Measurements from ENCODE around the gene ZNF236.

The ZNF236 gene

GRCh38 chr18:76908277-76908676 lies 85.9 kb downstream of the ZNF236 start:
- DNase-seq = no peak

DNA sequence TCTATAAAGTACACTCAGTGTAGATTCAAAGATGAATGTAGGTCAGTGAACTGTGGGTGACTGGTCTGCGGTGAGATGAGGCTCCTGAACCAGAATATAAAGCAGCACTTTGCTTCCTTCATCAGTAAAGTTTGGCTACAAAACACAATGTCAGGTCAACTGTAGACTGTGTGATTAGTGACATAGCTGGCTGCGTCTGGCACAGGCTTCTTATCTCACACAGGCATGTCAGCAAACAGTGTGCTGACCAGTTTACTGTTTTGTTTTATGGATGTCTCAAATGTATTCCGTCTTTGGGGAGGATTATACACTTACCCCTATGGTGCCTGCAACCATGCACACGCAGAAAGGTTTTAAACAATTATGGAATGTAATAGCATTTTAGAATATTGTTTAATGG lies 87.1 kb downstream of the ZNF236 start:
- DNase-seq = no peak

GRCh38 chr18:76911440-76911839 lies 89.1 kb downstream of the ZNF236 start:
- DNase-seq = no peak

DNA sequence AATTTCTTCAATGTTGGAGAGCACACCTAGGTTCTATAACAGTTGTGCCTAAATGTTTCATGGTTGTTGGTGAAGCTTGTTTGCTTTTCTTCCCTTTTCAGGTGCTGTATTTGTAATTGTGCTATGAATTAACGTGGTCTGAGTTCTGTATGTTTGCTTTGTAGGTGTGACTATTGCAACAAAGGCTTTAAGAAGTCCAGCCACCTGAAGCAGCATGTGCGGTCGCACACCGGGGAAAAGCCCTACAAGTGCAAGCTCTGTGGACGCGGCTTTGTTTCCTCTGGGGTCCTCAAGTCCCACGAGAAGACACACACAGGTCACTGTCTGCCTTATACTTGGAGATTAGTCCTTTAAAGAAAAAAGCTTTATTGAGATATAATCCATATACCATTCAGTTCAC lies 91.2 kb downstream of the ZNF236 start:
- no peak for DNase-seq

DNA sequence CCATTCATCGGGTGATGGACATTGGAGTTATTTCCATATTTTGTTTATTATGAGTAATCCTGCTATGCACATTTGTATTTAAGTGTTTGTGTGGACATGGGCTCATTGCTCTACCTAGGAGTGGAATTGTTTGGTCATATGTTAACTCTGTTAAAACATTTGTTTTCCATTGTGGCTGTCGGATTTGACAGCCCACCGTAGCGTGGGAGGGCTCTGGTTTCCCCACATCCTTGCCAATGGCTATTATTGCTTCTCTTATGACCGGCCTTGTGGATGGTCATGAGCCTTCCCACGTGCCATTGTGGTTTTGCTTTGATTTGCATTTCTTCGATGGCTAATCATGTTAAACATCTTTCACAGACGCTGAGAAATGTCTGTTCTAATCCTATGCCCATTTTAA lies 92.0 kb downstream of the ZNF236 start:
- no peak for DNase-seq

DNA sequence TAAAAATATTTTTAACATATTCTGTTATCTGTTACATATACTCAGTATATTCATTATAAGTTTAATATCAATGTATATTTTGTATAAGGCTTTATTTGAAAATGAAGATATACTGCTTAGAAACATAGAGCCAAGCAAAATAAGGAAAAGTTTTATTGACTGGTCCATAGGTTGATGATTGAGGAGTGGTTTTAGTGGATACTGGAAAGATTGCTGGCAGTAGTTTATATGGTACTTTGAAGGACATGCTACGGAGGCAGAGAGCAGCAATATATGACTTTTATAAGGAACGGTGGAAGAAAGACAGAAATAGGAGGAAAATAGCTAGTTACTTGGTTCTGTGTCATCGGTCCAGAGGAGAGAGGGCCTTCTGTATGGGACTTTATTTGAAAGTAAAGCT lies 92.4 kb downstream of the ZNF236 start:
- no peak for DNase-seq

- DNase-seq = no peak
Observed at GRCh38 chr18:76915456-76915855, 93.1 kb downstream of the ZNF236 start.

GRCh38 chr18:76920974-76921373 lies 98.6 kb downstream of the ZNF236 start:
- DNase-seq = no peak

- DNase-seq = peak in 39 of 51 donors; percentile 2 to 81 (median 46)
Observed at GRCh38 chr18:76922107-76922506, 99.8 kb downstream of the ZNF236 start.

- no peak for DNase-seq
Observed at GRCh38 chr18:76923485-76924085, 101.2 kb downstream of the ZNF236 start.

DNA sequence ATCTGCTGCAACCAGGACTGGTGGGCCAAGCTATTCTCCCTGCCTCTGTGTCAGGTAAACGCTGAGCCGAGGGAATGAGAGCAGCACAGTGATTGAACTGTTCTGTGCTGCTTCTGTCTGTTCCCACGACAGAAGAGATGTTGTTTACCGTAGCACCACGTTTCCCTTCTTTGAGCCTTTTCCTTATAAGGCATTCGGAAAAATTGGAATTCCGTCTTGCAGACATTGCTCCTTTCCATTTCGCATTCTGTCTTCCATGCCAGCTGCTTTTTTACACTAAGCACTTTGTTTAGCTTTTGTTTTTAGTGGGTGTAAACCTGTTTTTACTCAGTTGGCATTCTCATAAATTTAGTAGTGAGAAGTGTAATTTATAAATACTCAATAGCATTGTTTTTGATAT lies 103.1 kb downstream of the ZNF236 start:
- DNase-seq = no peak

DNA sequence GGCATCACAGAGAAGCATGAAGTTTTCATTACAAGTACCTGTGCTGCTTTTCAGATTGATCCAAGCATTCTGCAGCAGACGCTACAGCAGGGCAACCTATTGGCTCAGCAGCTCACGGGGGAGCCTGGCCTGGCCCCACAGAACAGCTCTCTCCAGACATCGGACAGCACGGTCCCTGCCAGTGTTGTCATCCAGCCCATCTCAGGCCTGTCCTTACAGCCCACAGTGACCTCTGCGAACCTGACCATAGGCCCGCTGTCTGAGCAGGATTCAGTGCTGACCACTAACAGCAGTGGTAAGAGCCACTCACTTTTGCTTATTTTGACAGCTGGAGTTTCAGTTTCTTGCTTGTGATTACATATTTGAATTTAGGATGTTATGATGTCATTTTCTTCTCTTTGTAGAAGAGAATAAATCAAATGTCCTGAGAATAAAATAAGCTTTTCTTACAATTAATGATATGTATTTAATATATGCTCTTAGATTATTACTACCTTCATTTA lies 104.9 kb downstream of the ZNF236 start:
- DNase-seq = no peak

GRCh38 chr18:76928179-76928868 lies 106.0 kb downstream of the ZNF236 start:
- DNase-seq = no peak

DNA sequence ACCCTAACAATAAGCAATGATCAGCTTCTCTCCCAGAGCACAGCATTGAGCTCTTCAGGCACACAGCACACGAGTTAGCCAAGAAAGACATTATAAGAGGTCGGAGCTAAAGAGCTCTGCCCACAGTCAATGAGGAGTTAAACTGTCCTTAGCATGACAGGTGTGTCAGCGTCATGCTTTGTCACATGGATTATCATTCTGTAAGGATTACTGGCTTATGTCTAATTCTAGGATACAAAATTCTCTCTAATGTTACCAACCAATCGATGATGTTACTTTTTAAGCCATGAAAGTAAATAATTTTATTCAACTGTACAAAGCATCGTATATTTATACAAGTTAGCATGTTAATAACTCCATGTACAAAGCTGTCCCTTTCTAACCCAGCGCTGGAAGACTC lies 108.8 kb downstream of the ZNF236 start:
- DNase-seq = no peak

GRCh38 chr18:76932026-76932819 lies 109.9 kb downstream of the ZNF236 start:
- DNase-seq = peak in 5 of 51 donors; percentile 14 to 32 (median 19)

DNA sequence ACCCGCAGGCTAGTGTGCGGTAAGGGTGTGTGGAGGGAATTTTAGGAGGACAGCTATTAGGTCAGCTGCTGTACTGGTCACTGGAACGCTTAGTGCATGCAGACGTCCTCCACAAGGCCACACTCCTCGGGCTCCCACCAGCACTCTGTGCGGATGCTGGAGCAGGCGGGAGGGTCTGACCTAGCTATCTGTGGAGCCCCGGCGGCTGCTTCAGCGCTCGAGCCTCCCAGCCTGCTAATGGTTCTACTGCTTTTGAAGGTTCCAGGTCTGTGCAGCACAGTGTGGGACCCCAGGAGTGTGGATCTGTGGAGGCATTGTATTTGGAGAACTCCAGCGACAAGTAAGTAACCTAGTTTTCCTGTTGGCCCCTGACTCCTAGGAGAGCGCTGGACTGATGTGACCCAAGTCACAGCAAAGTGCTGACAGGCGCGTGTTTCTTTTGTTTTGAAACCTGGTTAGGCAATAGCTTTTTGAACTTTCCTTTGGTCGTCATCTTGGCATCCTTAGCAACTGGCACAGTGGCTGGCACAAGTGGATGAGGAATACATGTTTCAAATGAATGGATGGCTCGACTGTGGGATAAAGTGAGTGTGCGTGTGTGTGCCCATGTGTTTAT lies 113.5 kb downstream of the ZNF236 start:
- DNase-seq = no peak

GRCh38 chr18:76936877-76937276 lies 114.5 kb downstream of the ZNF236 start:
- DNase-seq = no peak

DNA sequence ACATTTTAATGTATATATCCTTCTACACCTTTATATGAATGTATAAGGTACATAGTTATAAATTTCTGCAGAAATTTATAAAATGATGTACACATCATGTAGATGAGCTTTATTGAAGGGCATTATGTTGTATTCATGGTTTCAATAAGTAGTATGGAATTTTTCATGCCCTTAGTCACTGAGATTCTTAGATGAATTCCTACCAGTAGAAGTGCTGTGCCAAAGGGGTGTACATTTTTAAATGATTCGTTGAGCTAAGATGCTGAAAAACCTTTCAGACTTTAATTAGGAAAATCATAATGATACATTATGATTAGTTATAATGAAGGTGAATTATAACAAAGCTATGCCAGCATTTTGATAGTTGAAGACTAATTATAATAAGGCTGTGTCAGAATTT lies 115.2 kb downstream of the ZNF236 start:
- DNase-seq = no peak

GRCh38 chr18:76938619-76939018 lies 116.3 kb downstream of the ZNF236 start:
- DNase-seq = no peak

- no peak for DNase-seq
Observed at GRCh38 chr18:76941284-76941683, 118.9 kb downstream of the ZNF236 start.

GRCh38 chr18:76943542-76944339 lies 121.4 kb downstream of the ZNF236 start:
- no peak for DNase-seq
